Peyer's patch (tissue), 4 donors: Measurements from ENCODE around the gene RGL1.

Experiments
- POLR2A ChIP-seq, 2 donors: fragments of 450-650 bp; IDR thresholded peaks; one replicate each; pipeline ENCODE4 v1.5.1; 2017; ENCODE audit warnings: antibody characterized with exemption in 2 of 2, mild to moderate bottlenecking in 2 of 2, moderate library complexity in 2 of 2
- TF ChIP-seq, protein P1 (sequence below), 6 experiments: fragments of 450-650 bp in 4 of 6; fragments of 200-600 bp in 2 of 6; sonication (generic) in 1 of 6; IDR thresholded peaks; one replicate each; pipeline ENCODE4 v1.5.1; 2017 to 2019; ENCODE audit warnings: antibody characterized with exemption in 6 of 6, mild to moderate bottlenecking in 3 of 6, moderate library complexity in 1 of 6

DNA sequence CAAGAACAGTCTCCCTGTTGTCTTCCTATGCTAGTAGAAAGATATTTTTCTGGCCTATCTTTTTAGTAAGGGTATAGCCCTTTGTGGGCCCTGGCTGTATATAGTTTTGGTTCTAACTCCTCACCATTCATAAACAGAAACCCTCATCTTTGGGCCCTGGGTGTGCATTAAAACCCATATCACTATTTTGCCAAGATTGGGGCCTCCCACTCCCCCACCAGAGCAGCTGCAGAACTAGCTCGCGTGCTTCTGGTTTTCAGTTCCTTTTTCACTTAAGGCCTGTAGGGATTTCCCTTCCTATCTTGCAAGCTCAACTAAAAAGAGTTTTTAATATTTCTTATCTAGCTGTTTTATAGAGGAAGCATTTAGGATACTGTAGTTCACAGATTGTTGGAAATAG lies 106.4 kb downstream of the RGL1 start:
- TF ChIP-seq, protein P1, sequence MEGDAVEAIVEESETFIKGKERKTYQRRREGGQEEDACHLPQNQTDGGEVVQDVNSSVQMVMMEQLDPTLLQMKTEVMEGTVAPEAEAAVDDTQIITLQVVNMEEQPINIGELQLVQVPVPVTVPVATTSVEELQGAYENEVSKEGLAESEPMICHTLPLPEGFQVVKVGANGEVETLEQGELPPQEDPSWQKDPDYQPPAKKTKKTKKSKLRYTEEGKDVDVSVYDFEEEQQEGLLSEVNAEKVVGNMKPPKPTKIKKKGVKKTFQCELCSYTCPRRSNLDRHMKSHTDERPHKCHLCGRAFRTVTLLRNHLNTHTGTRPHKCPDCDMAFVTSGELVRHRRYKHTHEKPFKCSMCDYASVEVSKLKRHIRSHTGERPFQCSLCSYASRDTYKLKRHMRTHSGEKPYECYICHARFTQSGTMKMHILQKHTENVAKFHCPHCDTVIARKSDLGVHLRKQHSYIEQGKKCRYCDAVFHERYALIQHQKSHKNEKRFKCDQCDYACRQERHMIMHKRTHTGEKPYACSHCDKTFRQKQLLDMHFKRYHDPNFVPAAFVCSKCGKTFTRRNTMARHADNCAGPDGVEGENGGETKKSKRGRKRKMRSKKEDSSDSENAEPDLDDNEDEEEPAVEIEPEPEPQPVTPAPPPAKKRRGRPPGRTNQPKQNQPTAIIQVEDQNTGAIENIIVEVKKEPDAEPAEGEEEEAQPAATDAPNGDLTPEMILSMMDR (IDR thresholded peaks at IDR 0.05): no peak
- TF ChIP-seq POLR2A (IDR thresholded peaks at IDR 0.05): no peak
